Kidney (tissue), 14 donors: ENCODE measurements around the gene ZFR2. TPM values are rescaled to one million over a fixed set of nuclear protein-coding genes. Genes with fewer than 3 reads are reported as not detected.
"Not testable (repeated sequence)": the region's sequence is repeated elsewhere in the genome, so short reads cannot be mapped to it uniquely, and the experiment has no call there.

Experiments used
- DNase-seq, 5 donors: peaks; one replicate each; pipeline ENCODE4 v3.0.0-alpha.2; 2013 to 2020
- FAIRE-seq: peaks from 2 replicates; lab custom pipeline; 2012; peaks lifted over from hg19 to GRCh38; lab: Jason Lieb, UNC
- H3K27ac ChIP-seq, 2 donors: one replicate each; pipeline ENCODE4 v1.7.0; 2013; ENCODE audit warnings: low read depth in 2 of 2, low read length in 2 of 2, inconsistent platforms in 1 of 2
- H3K27me3 ChIP-seq: one replicate; pipeline ENCODE4 v1.7.1; 2013; ENCODE audit warnings: low read length, inconsistent platforms; ENCODE audit not compliant: control insufficient read depth, insufficient read depth
- H3K36me3 ChIP-seq, 3 donors: one replicate each; pipeline versions ENCODE4 v1.7.0 to v1.7.1; 2013; ENCODE audit warnings: low read length in 3 of 3, control low read depth in 1 of 3, inconsistent platforms in 1 of 3; ENCODE audit not compliant: insufficient read depth in 3 of 3, control insufficient read depth in 2 of 3
- H3K4me1 ChIP-seq, 3 donors: one replicate each; pipeline versions ENCODE4 v1.7.0 to v1.7.1; 2013; ENCODE audit warnings: low read length in 3 of 3, inconsistent platforms in 1 of 3, low read depth in 1 of 3; ENCODE audit not compliant: control insufficient read depth in 2 of 3, insufficient read depth in 2 of 3
- H3K4me3 ChIP-seq, 3 donors: one replicate each; pipeline versions ENCODE4 v1.7.0 to v1.8.1; 2013; ENCODE audit warnings: low read length in 3 of 3, control low read depth in 1 of 3, inconsistent platforms in 1 of 3
- H3K9ac ChIP-seq, 3 donors: one replicate each; pipeline versions ENCODE4 v1.7.0 to v1.7.1; 2013; ENCODE audit warnings: low read length in 3 of 3, control low read depth in 1 of 3, inconsistent platforms in 1 of 3
- H3K9me3 ChIP-seq, 3 donors: one replicate each; pipeline versions ENCODE4 v1.7.0 to v1.7.1; 2013; ENCODE audit warnings: low read length in 3 of 3, control low read depth in 1 of 3, inconsistent platforms in 1 of 3; ENCODE audit not compliant: control insufficient read depth in 2 of 3, insufficient read depth in 1 of 3
- CTCF ChIP-seq: IDR thresholded peaks from 3 replicates; pipeline ENCODE4 v1.5.1; 2012; ENCODE audit warnings: mild to moderate bottlenecking, moderate library complexity, borderline replicate concordance; ENCODE audit not compliant: insufficient read depth; ENCODE audit errors: extremely low read depth
- intact Hi-C: fragments of 100-400 bp; cut with DNase I; formaldehyde crosslinking; loops from one replicate; pipeline ENCODE4 v1.11.1; 2022
- polyA plus RNA-seq: library from polyadenylated mRNA; stranded (reverse); fragments of 350-450 nt; fragmentation: Illumina TruSeq; extraction: RNeasy Lipid Tissue Mini Kit (QIAGEN cat#74804); gene quantifications from one replicate; pipeline ENCODE4 v1.2.3, GENCODE V29; 2014; ENCODE audit warnings: low read depth, low replicate concordance; ENCODE audit not compliant: insufficient read depth
- total RNA-seq: library from RNA; stranded (reverse); fragmentation: NEBNext Ultra II Directional; extraction: Animal tissue kit (Norgen Biotek cat#: 25700); gene quantifications from one replicate; pipeline ENCODE4 v1.2.1, GENCODE V29; 2021
- donor health status: control.
- donor health status: control.
- donor health status: control.
- donor health status: control.
- donor health status: control.
- donor health status: DM: yes; HTN: yes; CAD: no.
- donor health status: Normal renal cell carcinoma (clear cell type).

Gene ZFR2
- total and polyA plus RNA-seq, 2 donors from 2014 or later: 0.22 TPM; not detected in 1

- TF ChIP-seq CTCF: peak; percentile 76
- intact Hi-C loops: no loop called here
- peaks cover 0 to 18% (median 3%) of the 10 kb centered on the region in 3 donors for H3K4me1 ChIP-seq
- H3K9ac ChIP-seq: peak within 1 kb of the TSS; percentile 79 to 98 (median 94)
- no peaks in the 10 kb centered on the region for H3K9me3 ChIP-seq
- peak; percentile 92 to 97 (median 95) for DNase-seq
- peak within 1 kb of the TSS; percentile 92 to 96 (median 93) for H3K4me3 ChIP-seq
- H3K27ac ChIP-seq: peak within 1 kb of the TSS; percentile 99
- FAIRE-seq: no peak
- peaks cover 0 to 12% (median 0%) of the 10 kb centered on the region in 3 donors for H3K36me3 ChIP-seq
- H3K27me3 ChIP-seq: no peaks in the 10 kb centered on the region
These were observed 107.3 kb downstream of the ZFR2 start, which contains the start of gene APBA3 for GRCh38 chr19:3761382-3762129. Gene APBA3 (minus strand): TSS chr19:3761692. CDS start chr19:3760264, 1,428 bp downstream.

- FAIRE-seq: no peak
These were observed 107.9 kb downstream of the ZFR2 start for GRCh38 chr19:3760871-3761361.

GRCh38 chr19:3759482-3760254 is 109.2 kb downstream of the ZFR2 start:
- Histone ChIP-seq H3K4me3 (no peak overlapping the region), H3K36me3 (peaks cover 0 to 4% (median 0%) of the 10 kb centered on the region in 3 donors), H3K9ac (no peak overlapping the region), H3K27ac (no peak overlapping the region), H3K27me3 (no peaks in the 10 kb centered on the region), H3K9me3 (no peaks in the 10 kb centered on the region), H3K4me1 (peaks cover 0 to 18% (median 3%) of the 10 kb centered on the region in 3 donors)
- intact Hi-C loops: no loop called here
- FAIRE-seq: no peak
- TF ChIP-seq CTCF: no peak
- DNase-seq: peak in 1 of 5 donors; percentile 74

More at GRCh38 chr19:3760871-3761361, 107.9 kb downstream of the ZFR2 start:
- H3K4me1 ChIP-seq: peaks cover 0 to 18% (median 3%) of the 10 kb centered on the region in 3 donors
- H3K9ac ChIP-seq: peak overlapping the region; percentile 58 to 98 (median 94)
- peaks cover 0 to 8% (median 0%) of the 10 kb centered on the region in 3 donors for H3K36me3 ChIP-seq
- peak overlapping the region in 1 of 2 donors; percentile 72 for H3K27ac ChIP-seq
- no peaks in the 10 kb centered on the region for H3K27me3 ChIP-seq
- H3K4me3 ChIP-seq: peak overlapping the region; percentile 75 to 95 (median 93)
- DNase-seq: peak in 1 of 5 donors; percentile 21
- no peaks in the 10 kb centered on the region for H3K9me3 ChIP-seq
- intact Hi-C loops: no loop called here
- TF ChIP-seq CTCF: no peak

- H3K27me3 ChIP-seq, FAIRE-seq, H3K27ac ChIP-seq, H3K9me3 ChIP-seq, intact Hi-C loops, DNase-seq, H3K36me3 ChIP-seq, H3K9ac ChIP-seq, H3K4me3 ChIP-seq: not testable (repeated sequence)
- H3K4me1 ChIP-seq: peaks cover 0 to 17% (median 3%) of the 10 kb centered on the region in 3 donors
These were observed 110.5 kb downstream of the ZFR2 start for GRCh38 chr19:3758297-3758696.

- H3K36me3 ChIP-seq, H3K27me3 ChIP-seq, H3K27ac ChIP-seq, H3K9ac ChIP-seq, H3K4me3 ChIP-seq, intact Hi-C loops, H3K9me3 ChIP-seq, DNase-seq, FAIRE-seq: not testable (repeated sequence)
- peaks cover 0 to 13% (median 3%) of the 10 kb centered on the region in 3 donors for H3K4me1 ChIP-seq
These were observed 111.1 kb downstream of the ZFR2 start for GRCh38 chr19:3757705-3758104.
